ENCODE results near the gene TNRC6C.
A peak's percentile ranks its signal among the peaks of the same experiment; 100 is the strongest.

Gene TNRC6C

DNA sequence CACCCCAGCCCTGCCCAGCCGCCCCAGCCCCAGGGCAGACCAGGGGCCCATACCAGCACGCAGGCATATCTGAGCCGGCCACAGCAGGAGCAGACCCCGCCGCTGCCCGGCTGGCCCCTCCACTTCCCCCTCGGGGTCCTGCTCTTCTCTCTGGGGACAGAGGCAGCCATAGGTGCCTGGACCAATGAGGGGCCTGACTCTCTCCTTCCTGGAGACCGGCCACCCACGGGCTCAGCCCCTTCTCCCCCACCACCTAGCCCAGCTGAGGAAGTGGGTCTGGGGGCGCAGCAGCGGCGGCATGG is 166.3 kb downstream of the TNRC6C start:
- Mint-ChIP-seq H3K27me3 (ENCODE audit: low read depth) (no peaks in the 10 kb centered on the region), H3K27ac (no peak overlapping the region), H3K36me3 (ENCODE audit: low read depth) (peaks cover 12% of the 10 kb centered on the region), H3K4me1 (peaks cover 25% of the 10 kb centered on the region), H3K4me3 (no peak overlapping the region), H3K9me3 (no peaks in the 10 kb centered on the region)
- TF ChIP-seq, protein P1, sequence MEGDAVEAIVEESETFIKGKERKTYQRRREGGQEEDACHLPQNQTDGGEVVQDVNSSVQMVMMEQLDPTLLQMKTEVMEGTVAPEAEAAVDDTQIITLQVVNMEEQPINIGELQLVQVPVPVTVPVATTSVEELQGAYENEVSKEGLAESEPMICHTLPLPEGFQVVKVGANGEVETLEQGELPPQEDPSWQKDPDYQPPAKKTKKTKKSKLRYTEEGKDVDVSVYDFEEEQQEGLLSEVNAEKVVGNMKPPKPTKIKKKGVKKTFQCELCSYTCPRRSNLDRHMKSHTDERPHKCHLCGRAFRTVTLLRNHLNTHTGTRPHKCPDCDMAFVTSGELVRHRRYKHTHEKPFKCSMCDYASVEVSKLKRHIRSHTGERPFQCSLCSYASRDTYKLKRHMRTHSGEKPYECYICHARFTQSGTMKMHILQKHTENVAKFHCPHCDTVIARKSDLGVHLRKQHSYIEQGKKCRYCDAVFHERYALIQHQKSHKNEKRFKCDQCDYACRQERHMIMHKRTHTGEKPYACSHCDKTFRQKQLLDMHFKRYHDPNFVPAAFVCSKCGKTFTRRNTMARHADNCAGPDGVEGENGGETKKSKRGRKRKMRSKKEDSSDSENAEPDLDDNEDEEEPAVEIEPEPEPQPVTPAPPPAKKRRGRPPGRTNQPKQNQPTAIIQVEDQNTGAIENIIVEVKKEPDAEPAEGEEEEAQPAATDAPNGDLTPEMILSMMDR (IDR thresholded peaks at IDR 0.05; ENCODE audit: unreplicated experiment in 3 of 3): no peak

GRCh38 chr17:78125138-78125913 is 166.8 kb downstream of the TNRC6C start:
- Mint-ChIP-seq H3K4me3 (no peak overlapping the region), H3K9me3 (no peaks in the 10 kb centered on the region), H3K27ac (no peak overlapping the region), H3K4me1 (peaks cover 27% of the 10 kb centered on the region), H3K27me3 (ENCODE audit: low read depth) (peaks cover 5% of the 10 kb centered on the region), H3K36me3 (ENCODE audit: low read depth) (peaks cover 12% of the 10 kb centered on the region)
- TF ChIP-seq, protein P1 (IDR thresholded peaks at IDR 0.05; ENCODE audit: unreplicated experiment in 3 of 3): no peak

GRCh38 chr17:78125976-78126894 is 167.7 kb downstream of the TNRC6C start:
- Mint-ChIP-seq H3K9me3 (no peaks in the 10 kb centered on the region), H3K27me3 (ENCODE audit: low read depth) (peaks cover 14% of the 10 kb centered on the region), H3K36me3 (ENCODE audit: low read depth) (peaks cover 12% of the 10 kb centered on the region), H3K4me3 (peak overlapping the region in 1 of 3 experiments; percentile 63), H3K4me1 (peaks cover 27% of the 10 kb centered on the region), H3K27ac (peak overlapping the region in 2 of 3 experiments; percentile 20 to 25)
- TF ChIP-seq, protein P1 (IDR thresholded peaks at IDR 0.05; ENCODE audit: unreplicated experiment in 3 of 3): no peak

- peak overlapping the region; percentile 81 to 85 (median 83) for H3K4me3 Mint-ChIP-seq
- peak overlapping the region in 2 of 3 experiments; percentile 64 to 79 for H3K27ac Mint-ChIP-seq
- H3K27me3 Mint-ChIP-seq (ENCODE audit: low read depth): peaks cover 15% of the 10 kb centered on the region
- H3K9me3 Mint-ChIP-seq: no peaks in the 10 kb centered on the region
- TF ChIP-seq, protein P1 (IDR thresholded peaks at IDR 0.05; ENCODE audit: unreplicated experiment in 3 of 3): no peak
- H3K4me1 Mint-ChIP-seq: peaks cover 27% of the 10 kb centered on the region
- H3K36me3 Mint-ChIP-seq (ENCODE audit: low read depth): peaks cover 12% of the 10 kb centered on the region
These were observed 168.4 kb downstream of the TNRC6C start for GRCh38 chr17:78126895-78127238.

DNA sequence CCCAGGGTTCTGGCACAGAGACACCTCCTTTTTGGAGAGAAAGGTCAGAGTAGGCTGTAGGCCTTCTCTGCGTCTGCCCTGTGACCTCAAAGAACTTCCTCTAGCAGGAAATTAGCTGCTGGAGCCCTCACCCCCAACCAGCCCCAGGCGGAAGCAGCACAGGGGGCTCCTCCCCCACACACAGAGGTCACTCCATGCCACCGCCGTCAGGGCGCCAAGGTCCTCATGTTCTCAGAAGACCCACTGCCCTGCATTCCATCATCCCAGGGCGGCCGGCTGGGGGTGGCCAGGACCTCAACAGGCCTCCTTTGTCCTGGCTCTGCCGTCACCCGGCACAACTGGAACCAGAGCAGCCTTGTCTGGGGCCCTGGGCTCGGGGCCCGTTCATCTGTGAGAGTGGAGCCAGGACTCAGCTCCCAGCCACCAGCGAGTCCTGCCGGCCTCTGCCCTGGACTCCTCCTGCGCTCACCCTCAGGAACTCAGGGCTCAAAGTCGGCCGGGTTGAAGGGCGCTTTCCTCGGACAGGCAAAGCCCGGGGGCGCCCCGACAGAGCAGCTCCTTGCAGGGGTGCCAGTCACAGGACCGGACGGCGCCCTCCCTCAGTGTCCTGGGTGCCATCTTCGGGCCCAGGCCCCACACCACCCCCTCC is 168.9 kb downstream of the TNRC6C start:
- Mint-ChIP-seq H3K36me3 (ENCODE audit: low read depth) (peaks cover 12% of the 10 kb centered on the region), H3K4me3 (peak overlapping the region; percentile 81 to 85 (median 83)), H3K27me3 (ENCODE audit: low read depth) (peaks cover 15% of the 10 kb centered on the region), H3K27ac (peak overlapping the region in 2 of 3 experiments; percentile 64 to 79), H3K9me3 (no peaks in the 10 kb centered on the region), H3K4me1 (peaks cover 27% of the 10 kb centered on the region)
- TF ChIP-seq, protein P1 (IDR thresholded peaks at IDR 0.05; ENCODE audit: unreplicated experiment in 3 of 3): no peak

Measured in nephron (organoid).